ENCODE measurements around the gene SLC19A1.

The SLC19A1 gene

DNA sequence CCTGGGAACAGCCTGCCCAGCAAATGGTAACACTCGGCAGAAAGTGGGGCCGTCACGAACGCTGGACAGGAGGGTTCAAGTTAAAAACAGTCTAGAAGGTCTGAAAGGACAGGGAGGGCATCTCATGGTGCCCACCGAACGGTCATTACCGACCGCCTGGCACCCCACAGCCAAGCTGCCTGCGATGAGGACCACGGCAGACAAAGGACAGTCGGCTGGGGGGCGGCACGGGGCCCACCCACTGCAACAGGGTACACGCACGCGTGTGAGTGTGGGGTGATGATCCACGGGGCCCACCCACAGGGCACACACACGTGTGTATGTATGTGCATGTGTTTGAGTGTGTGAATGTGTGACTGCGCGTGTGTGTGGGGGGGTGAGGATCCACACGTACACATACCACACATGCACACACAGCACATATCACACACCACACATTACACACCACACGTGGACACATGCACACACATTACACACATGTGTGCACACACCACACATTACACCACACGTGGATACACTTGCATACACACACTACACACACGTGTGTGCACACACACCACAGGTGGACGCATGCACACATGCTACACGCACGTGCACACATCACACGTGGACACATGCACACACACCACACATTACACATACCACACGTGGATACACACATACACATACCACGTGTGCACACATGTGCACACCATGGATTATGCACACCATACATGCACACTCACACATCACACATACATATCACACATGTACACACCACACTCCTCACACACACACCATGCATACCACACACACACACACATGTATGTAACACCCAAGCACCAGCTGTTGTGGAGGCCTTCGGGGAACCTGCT lies 63.2 kb downstream of the SLC19A1 start:
- no peak for DNase-seq
- in situ Hi-C loops (cut with HindIII; ENCODE audit: low pct_ligation_motif_present, low pct_unique_long_range_greater_than_20kb, low sequenced_read_pairs), result no loop called here

GRCh38 chr21:45478115-45478801 lies 64.0 kb downstream of the SLC19A1 start:
- in situ Hi-C loops (cut with HindIII; ENCODE audit: low pct_ligation_motif_present, low pct_unique_long_range_greater_than_20kb, low sequenced_read_pairs), result no loop called here
- peak; percentile 25 for DNase-seq

DNA sequence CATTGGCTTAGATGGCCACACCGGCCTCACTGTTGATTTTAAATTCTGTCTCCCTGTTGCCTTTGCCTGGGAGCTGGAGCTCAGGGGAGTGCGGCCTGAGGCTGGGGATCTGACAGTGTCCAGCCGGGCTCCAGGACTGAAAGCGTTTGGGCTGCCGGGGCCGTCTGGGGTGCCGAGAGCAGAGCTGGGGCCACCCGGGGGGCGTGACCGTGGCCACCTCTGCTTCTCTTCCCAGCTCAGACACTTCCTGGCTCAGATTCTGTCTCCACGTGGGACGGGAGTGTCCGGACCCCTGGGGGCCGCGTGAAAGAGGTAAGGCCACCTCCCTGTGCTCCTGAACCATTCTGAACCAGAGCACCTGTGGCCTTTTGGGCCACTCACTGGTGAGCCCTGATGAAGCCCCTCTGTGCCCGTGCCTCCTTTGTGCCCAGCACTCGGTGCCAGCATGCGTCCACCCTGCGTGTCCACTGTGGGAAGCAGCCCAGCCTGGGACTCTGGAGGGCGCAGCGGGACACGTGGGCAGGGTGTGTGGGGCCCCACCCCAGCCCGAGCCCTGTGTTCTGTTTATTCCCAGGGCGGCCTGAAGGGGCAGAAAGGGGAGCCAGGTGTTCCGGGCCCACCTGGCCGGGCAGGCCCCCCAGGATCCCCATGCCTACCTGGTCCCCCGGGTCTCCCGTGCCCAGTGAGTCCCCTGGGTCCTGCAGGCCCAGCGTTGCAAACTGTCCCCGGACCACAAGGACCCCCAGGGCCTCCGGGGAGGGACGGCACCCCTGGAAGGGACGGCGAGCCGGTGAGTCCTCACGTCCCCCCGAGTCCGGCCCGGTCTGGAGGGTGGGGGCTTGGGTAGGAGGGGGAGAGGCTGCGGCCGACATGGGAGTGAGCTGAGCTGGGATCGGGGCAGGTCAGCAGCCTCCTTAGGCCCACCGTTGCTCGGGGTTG lies 64.8 kb downstream of the SLC19A1 start:
- in situ Hi-C loops (cut with HindIII; ENCODE audit: low pct_ligation_motif_present, low pct_unique_long_range_greater_than_20kb, low sequenced_read_pairs), result no loop called here
- DNase-seq, result no peak

GRCh38 chr21:45476582-45476981 lies 65.7 kb downstream of the SLC19A1 start:
- DNase-seq, result no peak
- in situ Hi-C loops (cut with HindIII; ENCODE audit: low pct_ligation_motif_present, low pct_unique_long_range_greater_than_20kb, low sequenced_read_pairs), result no loop called here

DNA sequence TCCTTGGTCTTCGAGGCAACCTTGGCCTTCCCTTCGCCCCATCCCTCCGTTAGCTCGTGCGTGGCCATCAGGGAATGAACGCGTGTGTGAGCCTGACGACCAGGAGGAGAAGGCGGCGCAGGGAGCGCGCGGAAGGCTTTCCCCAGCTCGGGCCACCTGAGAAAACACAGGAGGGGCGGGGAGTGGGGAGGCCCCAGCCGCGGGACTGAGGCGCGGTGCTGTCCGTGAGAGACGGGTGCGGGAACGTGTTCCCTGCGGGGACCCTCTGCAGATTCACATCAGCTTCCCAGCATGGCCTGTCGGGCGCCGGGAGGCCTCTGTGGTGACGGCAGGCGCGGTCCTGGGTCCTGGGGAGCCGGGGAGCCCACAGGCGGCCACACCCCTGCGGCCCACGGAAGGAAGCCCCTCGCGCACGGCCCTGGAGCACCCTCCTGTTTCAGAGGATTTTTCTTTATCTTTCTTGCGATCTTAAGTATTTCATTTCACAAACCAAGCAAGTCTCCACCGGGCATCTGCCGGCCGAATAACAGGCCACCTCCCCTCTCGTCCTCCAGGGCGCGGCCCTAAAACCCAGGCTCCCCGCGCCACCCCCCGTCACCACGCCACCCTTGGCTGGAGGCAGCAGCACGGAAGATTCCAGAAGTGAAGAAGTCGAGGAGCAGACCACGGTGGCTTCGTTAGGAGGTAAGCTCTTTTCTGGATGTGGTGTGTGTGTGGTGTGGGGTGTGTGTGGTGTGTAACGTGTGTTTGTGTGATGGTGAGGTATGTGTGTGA lies 66.3 kb downstream of the SLC19A1 start:
- no peak for DNase-seq
- in situ Hi-C loops (cut with HindIII; ENCODE audit: low pct_ligation_motif_present, low pct_unique_long_range_greater_than_20kb, low sequenced_read_pairs), result no loop called here

DNA sequence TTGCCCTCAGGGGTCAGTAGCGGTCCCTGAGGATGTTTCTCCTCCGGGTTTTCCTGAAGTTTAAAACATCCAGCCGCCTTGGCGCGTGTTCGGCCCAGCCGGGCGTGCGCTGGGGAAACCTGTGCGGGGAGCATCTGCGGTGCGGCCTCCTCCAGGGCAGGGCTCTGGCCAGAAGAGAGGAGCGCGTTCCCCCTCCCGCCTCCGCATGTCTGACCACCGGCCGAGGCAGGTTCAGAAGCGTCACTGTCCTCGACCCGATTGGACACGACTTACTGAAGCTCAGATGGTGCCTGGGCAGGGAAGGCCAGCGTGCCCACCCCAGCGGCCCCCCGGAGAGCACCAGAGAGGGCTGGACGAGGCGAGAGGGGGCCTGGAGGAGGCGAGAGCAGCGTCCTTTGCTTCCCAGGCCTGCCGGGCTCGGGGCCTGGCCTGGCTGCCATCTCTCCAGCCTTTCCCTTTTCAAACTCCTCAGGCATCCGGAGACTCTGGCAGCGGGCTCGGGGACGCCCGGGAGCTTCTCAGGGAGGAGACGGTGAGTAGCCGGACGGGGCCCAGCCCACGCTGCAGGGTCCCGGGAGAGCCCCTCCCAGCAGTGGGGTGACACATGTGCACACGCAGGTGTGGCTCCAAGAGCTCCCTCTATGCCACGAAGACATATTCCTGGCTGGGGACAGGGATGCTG lies 67.1 kb downstream of the SLC19A1 start:
- DNase-seq, result no peak
- in situ Hi-C loops (cut with HindIII; ENCODE audit: low pct_ligation_motif_present, low pct_unique_long_range_greater_than_20kb, low sequenced_read_pairs), result no loop called here

DNA sequence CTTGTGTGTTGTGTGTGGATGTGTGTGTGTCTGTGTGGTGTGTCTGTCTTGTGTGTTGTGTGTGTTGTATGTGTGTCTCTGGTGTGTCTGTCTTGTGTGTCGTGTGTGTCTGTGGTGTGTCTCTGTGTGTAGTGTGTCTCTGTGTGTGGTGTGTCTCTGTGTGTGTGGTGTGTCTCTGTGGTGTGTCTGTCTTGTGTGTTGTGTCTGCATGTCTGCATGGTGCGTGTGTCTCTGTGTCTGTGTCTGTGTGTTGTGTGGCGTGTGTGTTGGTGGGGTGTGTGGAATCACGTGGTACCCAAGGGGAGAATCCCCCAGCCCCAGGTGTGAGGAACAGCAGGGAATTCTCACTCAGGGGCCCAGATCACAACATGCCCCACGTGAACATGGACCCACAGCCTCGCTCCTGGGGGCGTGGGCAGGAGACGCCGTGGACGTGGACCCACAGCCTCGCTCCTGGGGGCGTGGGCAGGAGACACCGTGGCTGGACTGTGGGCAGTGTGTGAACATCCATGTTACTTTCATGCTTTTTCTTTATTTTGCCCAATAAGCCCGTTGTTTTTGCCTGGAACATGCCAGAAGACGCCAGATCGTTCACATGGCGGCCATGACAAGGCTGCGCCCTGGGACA lies 67.8 kb downstream of the SLC19A1 start:
- no peak for DNase-seq
- in situ Hi-C loops (cut with HindIII; ENCODE audit: low pct_ligation_motif_present, low pct_unique_long_range_greater_than_20kb, low sequenced_read_pairs), result no loop called here

GRCh38 chr21:45473496-45474322 lies 68.5 kb downstream of the SLC19A1 start:
- DNase-seq, result no peak
- in situ Hi-C loops (cut with HindIII; ENCODE audit: low pct_ligation_motif_present, low pct_unique_long_range_greater_than_20kb, low sequenced_read_pairs), result no loop called here

- in situ Hi-C loops (cut with HindIII; ENCODE audit: low pct_ligation_motif_present, low pct_unique_long_range_greater_than_20kb, low sequenced_read_pairs), result no loop called here
- no peak for DNase-seq
Observed at GRCh38 chr21:45472445-45473365, 69.5 kb downstream of the SLC19A1 start.

GRCh38 chr21:45471525-45472221 lies 70.6 kb downstream of the SLC19A1 start:
- DNase-seq, result no peak
- in situ Hi-C loops (cut with HindIII; ENCODE audit: low pct_ligation_motif_present, low pct_unique_long_range_greater_than_20kb, low sequenced_read_pairs), result no loop called here

- in situ Hi-C loops (cut with HindIII; ENCODE audit: low pct_ligation_motif_present, low pct_unique_long_range_greater_than_20kb, low sequenced_read_pairs), result no loop called here
- peak; percentile 51 for DNase-seq
Observed at GRCh38 chr21:45470773-45471524, 71.3 kb downstream of the SLC19A1 start.

DNA sequence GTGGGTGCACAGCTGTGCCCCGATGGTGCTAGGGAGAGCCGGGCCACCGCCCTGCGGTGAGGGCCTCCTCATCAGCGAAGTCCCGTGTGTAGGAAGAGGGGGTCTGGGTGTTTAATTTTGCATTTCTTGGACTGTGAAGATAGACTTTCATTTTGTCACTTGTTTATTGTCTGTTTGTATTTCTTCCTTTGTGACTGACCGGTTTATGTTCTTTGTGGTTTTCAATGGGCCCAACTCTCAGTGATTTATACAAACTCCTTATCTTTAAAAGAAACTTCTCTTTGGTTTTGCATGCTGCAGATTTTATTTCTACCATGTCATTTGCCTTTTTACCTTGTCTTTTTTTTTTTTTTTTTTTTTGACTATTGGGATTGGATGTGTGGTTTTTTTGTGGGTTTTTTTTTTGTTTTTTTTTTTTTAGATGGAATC lies 72.1 kb downstream of the SLC19A1 start:
- in situ Hi-C loops (cut with HindIII; ENCODE audit: low pct_ligation_motif_present, low pct_unique_long_range_greater_than_20kb, low sequenced_read_pairs), result no loop called here

GRCh38 chr21:45469273-45470086 lies 72.8 kb downstream of the SLC19A1 start:
- in situ Hi-C loops (cut with HindIII; ENCODE audit: low pct_ligation_motif_present, low pct_unique_long_range_greater_than_20kb, low sequenced_read_pairs), result no loop called here
- DNase-seq, result no peak

More for the DNA sequence above, 72.1 kb downstream of the SLC19A1 start:
- DNase-seq, result no peak

DNA sequence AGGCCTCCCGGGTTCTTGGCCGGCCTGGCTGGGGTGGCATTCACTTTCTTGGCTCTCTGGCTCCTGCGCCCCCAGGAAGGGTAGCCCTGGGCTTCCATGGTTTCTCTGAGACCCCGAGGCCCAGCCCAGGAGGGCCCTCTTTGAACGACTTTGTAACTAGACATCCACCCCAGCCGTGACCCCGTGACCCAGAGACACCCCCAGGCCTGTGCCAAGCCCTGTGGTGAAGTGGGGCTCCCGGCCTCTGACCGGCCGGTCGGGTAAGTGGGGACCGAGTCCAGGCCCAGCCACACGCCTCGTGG lies 73.3 kb downstream of the SLC19A1 start:
- in situ Hi-C loops (cut with HindIII; ENCODE audit: low pct_ligation_motif_present, low pct_unique_long_range_greater_than_20kb, low sequenced_read_pairs), result no loop called here
- DNase-seq, result no peak

All from ACHN (cell line).